ENCODE data around the gene SESN1. TPM values are rescaled to one million over a fixed set of nuclear protein-coding genes. Genes with fewer than 3 reads are reported as not detected.
A peak's percentile ranks its signal among the peaks of the same experiment; 100 is the strongest.

Gene SESN1
- total RNA-seq, 1 donor from 2014 or later: 28.9 TPM

GRCh38 chr6:109076377-109076776 is 18.3 kb downstream of the SESN1 start:
- no peaks in the 10 kb centered on the region for H3K9me3 Mint-ChIP-seq
- TF ChIP-seq, protein P1, sequence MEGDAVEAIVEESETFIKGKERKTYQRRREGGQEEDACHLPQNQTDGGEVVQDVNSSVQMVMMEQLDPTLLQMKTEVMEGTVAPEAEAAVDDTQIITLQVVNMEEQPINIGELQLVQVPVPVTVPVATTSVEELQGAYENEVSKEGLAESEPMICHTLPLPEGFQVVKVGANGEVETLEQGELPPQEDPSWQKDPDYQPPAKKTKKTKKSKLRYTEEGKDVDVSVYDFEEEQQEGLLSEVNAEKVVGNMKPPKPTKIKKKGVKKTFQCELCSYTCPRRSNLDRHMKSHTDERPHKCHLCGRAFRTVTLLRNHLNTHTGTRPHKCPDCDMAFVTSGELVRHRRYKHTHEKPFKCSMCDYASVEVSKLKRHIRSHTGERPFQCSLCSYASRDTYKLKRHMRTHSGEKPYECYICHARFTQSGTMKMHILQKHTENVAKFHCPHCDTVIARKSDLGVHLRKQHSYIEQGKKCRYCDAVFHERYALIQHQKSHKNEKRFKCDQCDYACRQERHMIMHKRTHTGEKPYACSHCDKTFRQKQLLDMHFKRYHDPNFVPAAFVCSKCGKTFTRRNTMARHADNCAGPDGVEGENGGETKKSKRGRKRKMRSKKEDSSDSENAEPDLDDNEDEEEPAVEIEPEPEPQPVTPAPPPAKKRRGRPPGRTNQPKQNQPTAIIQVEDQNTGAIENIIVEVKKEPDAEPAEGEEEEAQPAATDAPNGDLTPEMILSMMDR (IDR thresholded peaks at IDR 0.05; ENCODE audit: unreplicated experiment): no peak
- H3K36me3 Mint-ChIP-seq: no peaks in the 10 kb centered on the region
- no peaks in the 10 kb centered on the region for H3K27me3 Mint-ChIP-seq (ENCODE audit: low read depth)
- no peak overlapping the region for H3K27ac Mint-ChIP-seq
- peaks cover 14% of the 10 kb centered on the region for H3K4me1 Mint-ChIP-seq
- DNase-seq (ENCODE audit: low spot score in 2 of 2, unreplicated experiment in 2 of 2): no peak
- H3K4me3 Mint-ChIP-seq: no peak overlapping the region

- no peak overlapping the region for H3K27ac Mint-ChIP-seq
- no peaks in the 10 kb centered on the region for H3K27me3 Mint-ChIP-seq (ENCODE audit: low read depth)
- H3K4me1 Mint-ChIP-seq: peaks cover 19% of the 10 kb centered on the region
- TF ChIP-seq, protein P1 (IDR thresholded peaks at IDR 0.05; ENCODE audit: unreplicated experiment): no peak
- H3K9me3 Mint-ChIP-seq: no peaks in the 10 kb centered on the region
- no peaks in the 10 kb centered on the region for H3K36me3 Mint-ChIP-seq
- DNase-seq (ENCODE audit: low spot score in 2 of 2, unreplicated experiment in 2 of 2): no peak
- no peak overlapping the region for H3K4me3 Mint-ChIP-seq
Observed at GRCh38 chr6:109075934-109076333, 18.7 kb downstream of the SESN1 start.

- TF ChIP-seq, protein P1 (IDR thresholded peaks at IDR 0.05; ENCODE audit: unreplicated experiment): no peak
- Mint-ChIP-seq H3K9me3 (no peaks in the 10 kb centered on the region), H3K36me3 (no peaks in the 10 kb centered on the region), H3K4me3 (no peak overlapping the region), H3K27ac (no peak overlapping the region), H3K4me1 (peaks cover 22% of the 10 kb centered on the region), H3K27me3 (ENCODE audit: low read depth) (no peaks in the 10 kb centered on the region)
- no peak for DNase-seq (ENCODE audit: low spot score in 2 of 2, unreplicated experiment in 2 of 2)
Observed at GRCh38 chr6:109074133-109074415, 20.6 kb downstream of the SESN1 start.

GRCh38 chr6:109073344-109074132 is 21.1 kb downstream of the SESN1 start:
- Mint-ChIP-seq H3K27me3 (ENCODE audit: low read depth) (no peaks in the 10 kb centered on the region), H3K4me3 (no peak overlapping the region), H3K27ac (no peak overlapping the region), H3K4me1 (peaks cover 22% of the 10 kb centered on the region), H3K36me3 (no peaks in the 10 kb centered on the region), H3K9me3 (no peaks in the 10 kb centered on the region)
- DNase-seq (ENCODE audit: low spot score in 2 of 2, unreplicated experiment in 2 of 2): no peak
- TF ChIP-seq, protein P1 (IDR thresholded peaks at IDR 0.05; ENCODE audit: unreplicated experiment): peak; percentile 54

DNA sequence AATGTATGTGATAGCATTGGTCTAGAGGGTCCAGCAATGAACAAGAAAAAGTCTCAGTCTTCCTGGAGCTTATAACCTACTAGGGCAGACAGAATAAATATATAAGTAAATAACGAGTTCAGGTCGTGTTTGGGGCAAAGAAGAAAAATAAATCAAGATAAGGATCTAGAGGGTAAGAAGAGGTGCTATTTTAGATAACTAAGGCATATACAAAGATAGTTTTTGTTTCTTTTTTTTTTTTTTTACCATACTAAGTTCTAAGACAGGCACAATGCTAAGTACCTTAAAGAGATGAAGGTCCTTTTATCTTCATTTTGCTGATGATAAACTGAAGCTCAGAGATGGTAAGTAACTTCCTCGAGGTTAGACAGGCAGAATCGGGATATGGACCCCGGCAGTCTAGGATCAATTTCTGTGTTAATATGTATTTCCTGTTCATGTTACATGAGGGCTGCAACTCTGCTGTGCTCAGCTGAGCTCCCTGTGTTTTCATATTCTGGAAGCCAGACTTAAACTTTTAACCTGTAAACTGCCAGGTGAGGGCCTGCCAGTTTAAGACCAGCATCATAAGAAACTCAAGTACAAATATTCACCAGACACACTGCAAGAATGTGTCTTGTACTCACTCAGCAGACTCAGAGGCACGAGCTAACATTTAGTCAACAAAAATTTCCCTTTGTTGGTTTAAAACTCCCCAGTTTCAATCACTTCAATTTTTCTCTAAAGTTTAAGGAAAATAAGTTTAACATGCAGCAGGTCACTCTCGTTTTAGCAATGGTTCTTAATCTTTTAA is 23.3 kb downstream of the SESN1 start:
- peak overlapping the region; percentile 70 for H3K27ac Mint-ChIP-seq
- no peaks in the 10 kb centered on the region for H3K27me3 Mint-ChIP-seq (ENCODE audit: low read depth)
- H3K4me1 Mint-ChIP-seq: peaks cover 18% of the 10 kb centered on the region
- H3K36me3 Mint-ChIP-seq: no peaks in the 10 kb centered on the region
- DNase-seq (ENCODE audit: low spot score in 2 of 2, unreplicated experiment in 2 of 2): no peak
- TF ChIP-seq, protein P1 (IDR thresholded peaks at IDR 0.05; ENCODE audit: unreplicated experiment): no peak
- no peak overlapping the region for H3K4me3 Mint-ChIP-seq
- no peaks in the 10 kb centered on the region for H3K9me3 Mint-ChIP-seq
